ENCODE measurements around the gene TBC1D2.
"Not testable (repeated sequence)": the region's sequence is repeated elsewhere in the genome, so short reads cannot be mapped to it uniquely, and the experiment has no call there.

The TBC1D2 gene

GRCh38 chr9:98176391-98177259 is 78.8 kb downstream of the TBC1D2 start:
- TF ChIP-seq EZH2phosphoT487 (conservative IDR thresholded peaks at IDR 0.05; ENCODE audit: low read length) (no peak), CTCF (IDR thresholded peaks at IDR 0.05; ENCODE audit: insufficient read depth, low read length, poor library complexity, severe bottlenecking) (no peak)
- H3K27me3 ChIP-seq (ENCODE audit: low read length) = no peaks in the 10 kb centered on the region
- no peak overlapping the region for H3K4me3 ChIP-seq (ENCODE audit: insufficient read depth, low read length, poor library complexity, severe bottlenecking)
- no peak overlapping the region for H2AFZ ChIP-seq (ENCODE audit: low read depth, low read length, severe bottlenecking)
- no peaks in the 10 kb centered on the region for H3F3A ChIP-seq (ENCODE audit: insufficient read depth)
- H3K36me3 ChIP-seq (ENCODE audit: low read length) = no peaks in the 10 kb centered on the region
- no peak overlapping the region for H3K27ac ChIP-seq (ENCODE audit: low read depth, low read length)
- H3K79me2 ChIP-seq (ENCODE audit: insufficient read depth, low read length) = no peaks in the 10 kb centered on the region
- H3K9me2 ChIP-seq (replicated peaks; ENCODE audit: insufficient read depth, low read length) = no peaks in the 10 kb centered on the region
- no peak overlapping the region for H3K4me2 ChIP-seq (ENCODE audit: low read depth, low read length, poor library complexity, severe bottlenecking)
- no peaks in the 10 kb centered on the region for H4K20me1 ChIP-seq (ENCODE audit: low read depth, low read length)
- H3K9ac ChIP-seq (ENCODE audit: low read length) = no peak overlapping the region
- H3K9me3 ChIP-seq (ENCODE audit: insufficient read depth, low read length) = no peaks in the 10 kb centered on the region

GRCh38 chr9:98175762-98176161 is 79.7 kb downstream of the TBC1D2 start:
- no peaks in the 10 kb centered on the region for H3K79me2 ChIP-seq (ENCODE audit: insufficient read depth, low read length)
- H3K4me3 ChIP-seq (ENCODE audit: insufficient read depth, low read length, poor library complexity, severe bottlenecking) = no peak overlapping the region
- H3K27ac ChIP-seq (ENCODE audit: low read depth, low read length) = no peak overlapping the region
- no peaks in the 10 kb centered on the region for H3K9me3 ChIP-seq (ENCODE audit: insufficient read depth, low read length)
- no peaks in the 10 kb centered on the region for H3F3A ChIP-seq (ENCODE audit: insufficient read depth)
- no peaks in the 10 kb centered on the region for H3K27me3 ChIP-seq (ENCODE audit: low read length)
- no peak overlapping the region for H2AFZ ChIP-seq (ENCODE audit: low read depth, low read length, severe bottlenecking)
- no peaks in the 10 kb centered on the region for H3K36me3 ChIP-seq (ENCODE audit: low read length)
- no peak overlapping the region for H3K4me2 ChIP-seq (ENCODE audit: low read depth, low read length, poor library complexity, severe bottlenecking)
- no peaks in the 10 kb centered on the region for H4K20me1 ChIP-seq (ENCODE audit: low read depth, low read length)
- H3K9ac ChIP-seq (ENCODE audit: low read length) = no peak overlapping the region
- TF ChIP-seq EZH2phosphoT487 (conservative IDR thresholded peaks at IDR 0.05; ENCODE audit: low read length) (no peak), CTCF (IDR thresholded peaks at IDR 0.05; ENCODE audit: insufficient read depth, low read length, poor library complexity, severe bottlenecking) (no peak)
- H3K9me2 ChIP-seq (replicated peaks; ENCODE audit: insufficient read depth, low read length) = no peaks in the 10 kb centered on the region

GRCh38 chr9:98175028-98175569 is 80.3 kb downstream of the TBC1D2 start:
- Histone ChIP-seq H3K36me3 (ENCODE audit: low read length) (no peaks in the 10 kb centered on the region), H2AFZ (ENCODE audit: low read depth, low read length, severe bottlenecking) (no peak overlapping the region), H3K9me2 (replicated peaks; ENCODE audit: insufficient read depth, low read length) (no peaks in the 10 kb centered on the region), H3F3A (ENCODE audit: insufficient read depth) (no peaks in the 10 kb centered on the region), H3K4me2 (ENCODE audit: low read depth, low read length, poor library complexity, severe bottlenecking) (no peak overlapping the region), H4K20me1 (ENCODE audit: low read depth, low read length) (no peaks in the 10 kb centered on the region), H3K79me2 (ENCODE audit: insufficient read depth, low read length) (no peaks in the 10 kb centered on the region), H3K27ac (ENCODE audit: low read depth, low read length) (no peak overlapping the region), H3K4me3 (ENCODE audit: insufficient read depth, low read length, poor library complexity, severe bottlenecking) (no peak overlapping the region), H3K9me3 (ENCODE audit: insufficient read depth, low read length) (no peaks in the 10 kb centered on the region), H3K27me3 (ENCODE audit: low read length) (no peaks in the 10 kb centered on the region), H3K9ac (ENCODE audit: low read length) (no peak overlapping the region)
- TF ChIP-seq CTCF (IDR thresholded peaks at IDR 0.05; ENCODE audit: insufficient read depth, low read length, poor library complexity, severe bottlenecking) (no peak), EZH2phosphoT487 (conservative IDR thresholded peaks at IDR 0.05; ENCODE audit: low read length) (no peak)

- H4K20me1 ChIP-seq (ENCODE audit: low read depth, low read length); H3K27ac ChIP-seq (ENCODE audit: low read depth, low read length); H3K9me2 ChIP-seq (replicated peaks; ENCODE audit: insufficient read depth, low read length); H3K79me2 ChIP-seq (ENCODE audit: insufficient read depth, low read length); H3F3A ChIP-seq (ENCODE audit: insufficient read depth); H3K4me3 ChIP-seq (ENCODE audit: insufficient read depth, low read length, poor library complexity, severe bottlenecking); H3K9me3 ChIP-seq (ENCODE audit: insufficient read depth, low read length); H3K9ac ChIP-seq (ENCODE audit: low read length); H2AFZ ChIP-seq (ENCODE audit: low read depth, low read length, severe bottlenecking); H3K27me3 ChIP-seq (ENCODE audit: low read length); H3K4me2 ChIP-seq (ENCODE audit: low read depth, low read length, poor library complexity, severe bottlenecking); H3K36me3 ChIP-seq (ENCODE audit: low read length): not testable (repeated sequence)
Observed at GRCh38 chr9:98174502-98174918, 80.9 kb downstream of the TBC1D2 start.

Measured in SU-DHL-6 (cell line).